ENCODE measurements around the gene CAMP.

Gene CAMP, protein sequence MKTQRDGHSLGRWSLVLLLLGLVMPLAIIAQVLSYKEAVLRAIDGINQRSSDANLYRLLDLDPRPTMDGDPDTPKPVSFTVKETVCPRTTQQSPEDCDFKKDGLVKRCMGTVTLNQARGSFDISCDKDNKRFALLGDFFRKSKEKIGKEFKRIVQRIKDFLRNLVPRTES

DNA sequence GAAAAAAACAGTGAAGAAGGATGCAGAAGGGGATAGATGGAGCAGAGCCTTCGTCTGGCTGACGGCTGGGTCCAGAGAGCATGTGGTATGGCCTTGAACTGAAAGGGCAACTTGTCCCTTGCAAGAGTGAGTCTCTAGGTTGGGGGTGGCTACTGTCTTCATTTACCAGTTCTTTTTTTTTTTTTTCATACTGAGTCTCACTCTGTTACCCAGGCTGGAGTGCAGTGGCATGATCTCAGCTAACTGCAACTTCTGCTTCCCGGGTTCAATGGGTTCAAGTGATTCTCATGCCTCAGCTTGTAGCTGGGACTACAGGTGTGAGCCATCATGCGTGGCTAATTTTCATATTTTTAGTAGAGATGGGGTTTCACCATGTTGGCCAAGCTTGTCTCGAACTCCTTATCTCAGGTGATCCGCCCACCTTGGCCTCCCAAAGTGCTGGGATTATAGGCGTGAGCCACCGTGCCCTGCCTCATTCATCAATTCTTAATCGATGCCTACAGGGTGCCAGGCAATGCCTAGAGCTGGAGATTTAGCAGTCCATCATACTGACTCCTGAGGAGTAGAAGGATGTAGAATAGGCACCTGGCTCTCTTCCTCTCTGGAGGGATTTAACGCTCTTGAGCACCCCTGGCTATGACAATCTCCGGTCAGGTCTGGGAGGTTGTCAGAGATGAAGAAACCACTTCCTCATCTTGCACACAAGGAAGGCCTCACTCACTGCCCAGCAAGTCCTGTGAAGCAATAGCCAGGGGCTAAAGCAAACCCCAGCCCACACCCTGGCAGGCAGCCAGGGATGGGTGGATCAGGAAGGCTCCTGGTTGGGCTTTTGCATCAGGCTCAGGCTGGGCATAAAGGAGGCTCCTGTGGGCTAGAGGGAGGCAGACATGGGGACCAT is at the start of gene CAMP:
Gene CAMP (plus strand): TSS at position 880 of the 898 bp plus-strand sequence. CDS start 17 bp downstream, at position 897.
- DNase-seq (ENCODE audit: low read depth, low spot score): no peak
- no peak within 1 kb of the TSS for H3K9ac ChIP-seq (ENCODE audit: insufficient read length, low read depth)

DNA sequence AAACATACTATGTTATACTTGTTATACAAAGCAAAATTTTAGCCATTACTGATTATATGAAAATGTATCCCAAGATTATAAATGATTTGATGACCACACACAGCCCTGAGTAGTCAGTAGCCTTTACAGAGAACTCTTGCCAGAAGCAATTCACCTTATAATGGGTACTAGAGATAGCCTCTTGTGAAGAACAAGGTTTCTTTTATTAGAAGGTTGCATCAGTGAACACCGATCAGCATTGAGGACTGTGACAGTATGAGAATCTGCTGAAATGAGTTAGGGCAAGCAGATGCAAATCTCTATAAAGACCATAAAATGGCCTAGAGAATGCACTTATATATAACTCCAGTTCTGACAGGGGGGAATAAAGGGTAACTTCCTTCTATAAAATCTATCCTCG is 45.2 kb upstream of the CAMP start:
- TF ChIP-seq SUZ12 (IDR thresholded peaks at IDR 0.05; ENCODE audit: extremely low read depth, insufficient read depth, insufficient read length): no peak
- no peak for TF ChIP-seq YY1 (IDR thresholded peaks at IDR 0.05; ENCODE audit: insufficient read depth, insufficient read length)
- TF ChIP-seq ZNF274 (IDR thresholded peaks at IDR 0.05; ENCODE audit: low read depth, low read length): no peak
- no peak overlapping the region for H3K9ac ChIP-seq (ENCODE audit: insufficient read length, low read depth)
- DNase-seq (ENCODE audit: low read depth, low spot score): no peak
- peaks cover 97% of the 10 kb centered on the region for H3K36me3 ChIP-seq (ENCODE audit: insufficient read depth, insufficient read length, low read length)
- H3K27me3 ChIP-seq (ENCODE audit: insufficient read depth, insufficient read length): no peaks in the 10 kb centered on the region
- H3K4me3 ChIP-seq (ENCODE audit: insufficient read length, low read depth): no peak overlapping the region
- no peaks in the 10 kb centered on the region for H3K9me3 ChIP-seq (ENCODE audit: insufficient read depth, low read length)
- no peaks in the 10 kb centered on the region for H3K4me1 ChIP-seq (ENCODE audit: insufficient read depth, insufficient read length)

More for the DNA sequence above, at the start of gene CAMP:
- H3K4me1 ChIP-seq (ENCODE audit: insufficient read depth, insufficient read length): peaks cover 4% of the 10 kb centered on the region
- TF ChIP-seq YY1 (IDR thresholded peaks at IDR 0.05; ENCODE audit: insufficient read depth, insufficient read length): no peak
- no peak for TF ChIP-seq ZNF274 (IDR thresholded peaks at IDR 0.05; ENCODE audit: low read depth, low read length)
- TF ChIP-seq SUZ12 (IDR thresholded peaks at IDR 0.05; ENCODE audit: extremely low read depth, insufficient read depth, insufficient read length): no peak
- H3K4me3 ChIP-seq (ENCODE audit: insufficient read length, low read depth): no peak within 1 kb of the TSS
- no peaks in the 10 kb centered on the region for H3K27me3 ChIP-seq (ENCODE audit: insufficient read depth, insufficient read length)
- H3K9me3 ChIP-seq (ENCODE audit: insufficient read depth, low read length): no peaks in the 10 kb centered on the region
- no peaks in the 10 kb centered on the region for H3K36me3 ChIP-seq (ENCODE audit: insufficient read depth, insufficient read length, low read length)

DNA sequence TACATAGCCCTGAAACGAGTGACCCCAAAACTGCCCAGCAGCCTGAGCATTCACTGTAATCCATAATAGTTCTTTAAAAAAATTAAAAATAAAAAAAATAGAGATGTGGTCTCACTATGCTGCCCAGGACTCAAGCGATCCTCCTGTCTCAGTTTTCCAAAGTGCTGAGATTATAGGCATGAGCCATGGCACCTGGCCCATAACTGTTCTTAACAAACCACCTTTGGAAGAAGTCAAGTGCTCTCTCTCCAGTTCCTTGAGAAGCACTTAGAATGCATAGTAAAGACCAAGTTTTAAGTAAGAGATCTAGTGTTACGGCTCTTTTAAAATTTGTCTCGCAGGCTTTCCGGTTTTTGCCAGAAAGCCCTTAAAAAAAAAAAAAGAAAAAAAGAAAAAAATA is 43.3 kb upstream of the CAMP start:
- TF ChIP-seq SUZ12 (IDR thresholded peaks at IDR 0.05; ENCODE audit: extremely low read depth, insufficient read depth, insufficient read length): no peak
- TF ChIP-seq YY1 (IDR thresholded peaks at IDR 0.05; ENCODE audit: insufficient read depth, insufficient read length): no peak
- TF ChIP-seq ZNF274 (IDR thresholded peaks at IDR 0.05; ENCODE audit: low read depth, low read length): no peak
- Histone ChIP-seq H3K36me3 (ENCODE audit: insufficient read depth, insufficient read length, low read length) (peaks cover 99% of the 10 kb centered on the region), H3K4me1 (ENCODE audit: insufficient read depth, insufficient read length) (no peaks in the 10 kb centered on the region), H3K27me3 (ENCODE audit: insufficient read depth, insufficient read length) (no peaks in the 10 kb centered on the region), H3K9me3 (ENCODE audit: insufficient read depth, low read length) (no peaks in the 10 kb centered on the region), H3K4me3 (ENCODE audit: insufficient read length, low read depth) (no peak overlapping the region), H3K9ac (ENCODE audit: insufficient read length, low read depth) (no peak overlapping the region)
- DNase-seq (ENCODE audit: low read depth, low spot score): no peak

DNA sequence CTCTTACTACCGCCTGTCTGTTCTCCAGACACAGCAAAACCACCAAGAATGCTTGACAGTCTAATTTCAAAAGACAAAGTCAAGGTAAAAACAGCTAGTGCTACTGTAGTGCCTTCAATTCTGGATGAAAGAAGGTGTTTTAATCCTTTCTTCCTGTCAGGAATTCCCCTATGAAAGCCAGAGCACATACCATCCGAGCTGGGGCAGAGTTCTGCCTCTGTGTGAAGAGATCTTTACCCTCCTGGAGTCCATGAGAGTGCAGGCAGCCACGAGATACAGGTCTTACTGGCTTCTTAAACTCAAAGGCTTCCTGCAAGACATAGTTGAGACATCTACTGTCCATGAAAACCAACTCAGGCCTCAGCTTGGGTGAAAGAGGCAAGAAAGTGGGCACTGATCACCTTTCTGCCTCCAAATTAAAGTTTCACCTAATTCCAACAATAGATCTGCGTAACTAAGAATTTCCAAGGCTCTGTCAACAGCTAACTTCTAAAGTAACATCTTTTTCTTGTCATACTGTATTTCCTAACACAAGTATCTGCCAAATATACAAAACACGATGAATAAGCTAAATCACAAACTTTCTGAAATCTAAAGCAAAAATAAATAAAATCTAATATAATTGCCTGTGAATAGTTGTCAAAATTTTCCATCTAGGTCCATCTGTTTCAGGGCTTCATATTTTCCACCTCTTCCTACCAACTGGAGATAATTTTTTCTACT is 42.6 kb upstream of the CAMP start:
- no peak for TF ChIP-seq SUZ12 (IDR thresholded peaks at IDR 0.05; ENCODE audit: extremely low read depth, insufficient read depth, insufficient read length)
- TF ChIP-seq YY1 (IDR thresholded peaks at IDR 0.05; ENCODE audit: insufficient read depth, insufficient read length): no peak
- no peak for TF ChIP-seq ZNF274 (IDR thresholded peaks at IDR 0.05; ENCODE audit: low read depth, low read length)
- H3K36me3 ChIP-seq (ENCODE audit: insufficient read depth, insufficient read length, low read length): peaks cover 100% of the 10 kb centered on the region

DNA sequence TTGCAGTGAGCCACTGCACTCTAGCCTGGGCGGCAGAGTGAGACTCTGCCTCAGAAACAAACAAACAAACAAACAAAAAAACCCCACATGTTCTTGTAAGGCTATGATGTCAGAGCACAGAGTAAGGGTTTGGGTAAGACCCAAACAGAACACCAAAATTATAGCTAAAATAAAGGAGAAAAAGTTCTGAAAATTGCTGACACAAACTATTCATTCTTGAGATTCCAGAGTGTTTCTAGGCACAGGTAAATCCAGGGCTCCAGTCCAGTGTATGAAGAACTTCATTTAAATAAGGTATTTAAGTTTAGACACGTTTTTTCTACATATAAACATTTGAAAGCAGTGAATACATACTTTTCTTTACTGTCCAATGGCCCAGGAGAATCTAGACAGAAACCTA is 39.0 kb upstream of the CAMP start:
- peaks cover 7% of the 10 kb centered on the region for H3K4me1 ChIP-seq (ENCODE audit: insufficient read depth, insufficient read length)
- no peak for DNase-seq (ENCODE audit: low read depth, low spot score)
- peaks cover 75% of the 10 kb centered on the region for H3K36me3 ChIP-seq (ENCODE audit: insufficient read depth, insufficient read length, low read length)
- TF ChIP-seq SUZ12 (IDR thresholded peaks at IDR 0.05; ENCODE audit: extremely low read depth, insufficient read depth, insufficient read length) (no peak), ZNF274 (IDR thresholded peaks at IDR 0.05; ENCODE audit: low read depth, low read length) (no peak), YY1 (IDR thresholded peaks at IDR 0.05; ENCODE audit: insufficient read depth, insufficient read length) (no peak)
- no peak overlapping the region for H3K9ac ChIP-seq (ENCODE audit: insufficient read length, low read depth)
- no peaks in the 10 kb centered on the region for H3K27me3 ChIP-seq (ENCODE audit: insufficient read depth, insufficient read length)
- no peak overlapping the region for H3K4me3 ChIP-seq (ENCODE audit: insufficient read length, low read depth)
- H3K9me3 ChIP-seq (ENCODE audit: insufficient read depth, low read length): no peaks in the 10 kb centered on the region

More for the DNA sequence above, 42.6 kb upstream of the CAMP start:
- Histone ChIP-seq H3K27me3 (ENCODE audit: insufficient read depth, insufficient read length) (no peaks in the 10 kb centered on the region), H3K9ac (ENCODE audit: insufficient read length, low read depth) (no peak overlapping the region), H3K9me3 (ENCODE audit: insufficient read depth, low read length) (no peaks in the 10 kb centered on the region), H3K4me1 (ENCODE audit: insufficient read depth, insufficient read length) (no peaks in the 10 kb centered on the region), H3K4me3 (ENCODE audit: insufficient read length, low read depth) (no peak overlapping the region)
- DNase-seq (ENCODE audit: low read depth, low spot score): no peak

DNA sequence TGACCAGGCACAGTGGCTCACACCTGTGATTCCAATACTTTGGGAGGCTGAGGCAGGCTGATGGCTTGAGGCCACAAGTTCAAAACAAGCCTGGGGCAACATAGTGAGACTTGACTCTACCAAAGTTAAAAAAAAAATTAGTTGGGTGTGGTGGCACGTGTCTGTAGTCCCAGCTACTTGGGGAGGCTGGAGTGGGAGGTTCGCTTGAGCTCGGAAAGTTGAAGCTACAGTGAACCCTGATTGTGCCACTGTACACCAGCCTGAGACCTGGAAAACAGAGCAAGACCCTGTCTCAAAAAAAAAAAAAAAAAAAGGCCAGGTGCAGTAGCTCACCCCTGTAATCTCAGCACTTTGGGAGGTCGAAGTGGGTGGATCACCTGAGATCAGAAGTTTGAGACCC is 38.2 kb upstream of the CAMP start:
- no peaks in the 10 kb centered on the region for H3K9me3 ChIP-seq (ENCODE audit: insufficient read depth, low read length)
- H3K27me3 ChIP-seq (ENCODE audit: insufficient read depth, insufficient read length): no peaks in the 10 kb centered on the region
- DNase-seq (ENCODE audit: low read depth, low spot score): no peak
- peaks cover 67% of the 10 kb centered on the region for H3K36me3 ChIP-seq (ENCODE audit: insufficient read depth, insufficient read length, low read length)
- no peak for TF ChIP-seq SUZ12 (IDR thresholded peaks at IDR 0.05; ENCODE audit: extremely low read depth, insufficient read depth, insufficient read length)
- no peak for TF ChIP-seq ZNF274 (IDR thresholded peaks at IDR 0.05; ENCODE audit: low read depth, low read length)
- TF ChIP-seq YY1 (IDR thresholded peaks at IDR 0.05; ENCODE audit: insufficient read depth, insufficient read length): no peak
- no peak overlapping the region for H3K9ac ChIP-seq (ENCODE audit: insufficient read length, low read depth)
- no peak overlapping the region for H3K4me3 ChIP-seq (ENCODE audit: insufficient read length, low read depth)
- peaks cover 7% of the 10 kb centered on the region for H3K4me1 ChIP-seq (ENCODE audit: insufficient read depth, insufficient read length)

Measured in NT2/D1 (cell line).